HG03175 (cell line): ENCODE measurements around the gene CHMP2A.
A peak's percentile ranks its signal among the peaks of the same experiment; 100 is the strongest.
"Not testable (repeated sequence)": the region's sequence is repeated elsewhere in the genome, so short reads cannot be mapped to it uniquely, and the experiment has no call there.

Experiments used
- ATAC-seq: cut with Tn5 transposase; IDR thresholded peaks from one replicate; pipeline ENCODE4 v1.9.1; 2021; ENCODE audit warnings: mild to moderate bottlenecking, moderate library complexity; ENCODE audit not compliant: unreplicated experiment

The CHMP2A gene

DNA sequence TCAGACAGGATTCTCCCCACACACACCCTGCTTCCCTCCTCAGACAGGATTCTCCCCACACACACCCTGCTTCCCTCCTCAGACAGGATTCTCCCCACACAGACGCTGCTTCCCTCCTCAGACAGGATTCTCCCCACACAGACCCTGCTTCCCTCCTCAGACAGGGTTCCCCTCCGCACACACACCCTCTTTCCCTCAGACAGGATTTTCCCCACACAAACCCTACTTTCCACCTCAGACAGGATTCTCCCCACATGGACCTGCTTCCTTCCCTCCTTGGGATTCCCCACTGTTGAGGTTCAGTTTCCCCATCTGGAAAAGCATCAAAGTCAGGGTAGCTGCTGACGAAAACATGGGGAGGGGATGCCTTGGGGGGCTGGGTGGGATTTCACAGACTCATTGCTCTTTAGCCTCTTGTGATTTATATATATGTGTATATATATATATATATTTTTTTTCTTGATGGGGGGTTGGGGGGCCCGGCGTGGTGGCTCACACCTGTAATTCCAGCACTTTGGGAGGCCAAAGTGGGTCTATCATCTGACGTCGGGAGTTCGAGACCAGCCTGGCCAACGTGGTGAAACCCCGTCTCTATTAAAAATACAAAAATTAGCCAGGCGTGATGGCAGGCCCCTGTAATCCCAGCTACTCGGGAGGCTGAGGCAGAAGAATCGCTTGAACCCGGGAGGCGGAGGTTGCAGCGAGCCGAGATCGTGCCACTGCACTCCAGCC, 12.1 kb downstream of the CHMP2A start:
- not testable (repeated sequence) for ATAC-seq

DNA sequence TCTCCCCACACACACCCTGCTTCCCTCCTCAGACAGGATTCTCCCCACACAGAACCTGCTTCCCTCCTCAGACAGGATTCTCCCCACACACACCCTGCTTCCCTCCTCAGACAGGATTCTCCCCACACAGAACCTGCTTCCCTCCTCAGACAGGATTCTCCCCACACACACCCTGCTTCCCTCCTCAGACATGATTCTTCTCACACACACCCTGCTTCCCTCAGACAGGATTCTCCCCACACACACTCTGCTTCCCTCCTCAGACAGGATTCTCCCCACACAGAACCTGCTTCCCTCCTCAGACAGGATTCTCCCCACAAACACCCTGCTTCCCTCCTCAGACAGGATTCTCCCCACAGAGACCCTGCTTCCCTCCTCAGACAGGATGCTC, 15.7 kb downstream of the CHMP2A start:
- not testable (repeated sequence) for ATAC-seq

DNA sequence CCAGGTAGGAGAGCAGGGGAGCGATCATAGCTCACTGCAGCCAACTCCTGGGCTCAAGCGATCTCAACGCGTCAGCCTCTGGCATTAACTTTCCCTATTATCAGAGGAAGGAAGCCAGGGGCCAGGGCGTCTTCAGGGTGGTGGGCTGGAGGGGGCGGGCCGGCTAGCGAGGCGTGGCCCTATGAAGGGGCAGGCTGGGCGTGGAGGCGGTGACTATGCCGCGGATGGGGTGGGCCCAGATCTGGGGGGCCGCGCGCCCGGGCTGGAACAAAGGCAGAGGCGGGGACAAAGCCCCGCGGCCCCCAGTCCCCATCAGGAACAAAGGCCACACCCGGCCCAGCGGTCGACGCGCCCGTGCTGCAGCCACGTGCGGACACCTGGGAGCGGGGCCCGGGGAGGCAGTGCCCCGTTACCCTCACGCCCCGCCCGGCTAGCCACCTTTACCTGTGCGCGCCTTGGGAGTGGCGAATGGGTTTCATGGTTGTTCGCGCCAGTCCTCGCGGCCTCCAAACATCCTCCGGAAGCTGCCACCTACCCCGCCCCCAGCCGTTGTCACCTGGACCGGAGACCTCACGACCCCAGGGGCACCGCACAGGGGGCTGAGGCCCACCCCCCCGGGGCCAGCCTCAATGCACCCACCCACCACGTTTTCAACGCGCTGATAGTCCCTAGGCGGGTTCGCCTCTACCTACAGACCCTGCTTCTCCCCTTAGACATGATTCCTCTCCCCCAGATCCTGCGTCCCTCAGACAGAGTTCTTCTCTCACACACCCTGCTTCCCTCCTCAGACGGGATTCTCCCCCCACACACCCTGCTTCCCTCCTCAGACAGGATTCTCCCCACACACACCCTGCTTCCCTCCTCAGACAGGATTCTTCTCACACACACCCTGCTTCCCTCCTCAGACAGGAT, 16.4 kb downstream of the CHMP2A start:
- ATAC-seq, result no peak

DNA sequence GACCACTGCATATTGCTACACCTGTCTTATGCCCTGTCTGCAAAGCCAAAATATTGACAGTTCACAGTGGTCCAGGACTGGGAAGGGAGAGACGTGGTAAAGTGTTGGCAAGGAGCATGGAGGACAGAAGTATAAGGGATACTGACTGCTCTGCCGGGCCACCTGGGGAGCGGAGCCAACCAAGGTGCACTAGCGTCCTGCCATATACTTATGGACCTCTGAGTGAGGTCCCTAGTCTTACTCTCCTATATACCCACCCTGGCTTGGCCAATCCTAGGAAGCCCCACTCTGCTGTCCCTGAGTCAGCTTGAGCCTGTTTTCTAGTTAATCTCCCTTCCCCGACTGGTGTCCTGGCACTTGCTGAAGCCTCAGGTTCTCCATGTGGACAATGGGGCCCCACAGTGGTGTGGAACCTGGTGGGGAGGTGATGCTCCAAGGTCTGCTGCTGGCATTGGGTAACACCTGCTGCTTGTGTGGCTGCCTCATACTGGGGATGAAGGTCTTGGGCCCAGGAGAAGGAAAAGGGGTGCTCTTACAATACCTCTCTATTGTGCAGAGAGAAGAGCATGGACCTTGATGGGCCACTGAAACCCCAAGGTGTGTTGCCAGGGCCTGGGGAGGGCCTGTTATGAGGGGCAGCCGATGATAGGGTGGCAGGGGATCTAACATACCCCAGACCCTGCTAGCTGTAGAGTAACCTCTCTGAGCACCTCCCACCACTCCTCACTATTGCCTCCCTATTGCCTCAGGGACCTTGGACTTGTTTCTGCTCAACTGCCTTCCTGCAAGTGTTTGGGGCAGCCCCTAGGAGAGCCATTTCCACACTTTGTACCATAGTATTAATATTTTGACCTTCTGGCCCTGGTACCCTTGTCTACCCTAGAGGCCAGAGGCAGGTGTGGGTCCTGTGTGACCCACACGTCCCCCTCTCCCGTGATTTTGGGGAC, 17.8 kb downstream of the CHMP2A start:
- no peak for ATAC-seq

DNA sequence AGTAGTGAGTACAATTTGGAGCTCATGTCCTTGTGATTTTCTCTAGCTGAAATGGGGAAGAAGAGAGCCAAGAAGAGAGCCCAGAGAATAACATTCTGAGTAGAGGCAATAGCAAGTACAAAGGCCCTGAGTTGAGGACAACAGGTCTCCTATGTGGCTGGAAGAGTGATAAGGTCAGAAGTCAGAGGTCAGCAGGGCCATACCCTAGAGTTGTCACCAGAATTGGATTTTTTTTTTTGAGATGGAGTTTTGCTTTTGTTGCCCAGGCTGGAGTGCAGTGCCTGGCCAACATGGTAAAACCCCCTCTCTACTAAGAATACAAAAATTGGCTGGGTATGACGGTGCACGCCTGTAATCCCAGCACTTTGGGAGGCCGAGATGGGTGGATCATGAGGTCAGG, 19.0 kb downstream of the CHMP2A start:
- no peak for ATAC-seq

DNA sequence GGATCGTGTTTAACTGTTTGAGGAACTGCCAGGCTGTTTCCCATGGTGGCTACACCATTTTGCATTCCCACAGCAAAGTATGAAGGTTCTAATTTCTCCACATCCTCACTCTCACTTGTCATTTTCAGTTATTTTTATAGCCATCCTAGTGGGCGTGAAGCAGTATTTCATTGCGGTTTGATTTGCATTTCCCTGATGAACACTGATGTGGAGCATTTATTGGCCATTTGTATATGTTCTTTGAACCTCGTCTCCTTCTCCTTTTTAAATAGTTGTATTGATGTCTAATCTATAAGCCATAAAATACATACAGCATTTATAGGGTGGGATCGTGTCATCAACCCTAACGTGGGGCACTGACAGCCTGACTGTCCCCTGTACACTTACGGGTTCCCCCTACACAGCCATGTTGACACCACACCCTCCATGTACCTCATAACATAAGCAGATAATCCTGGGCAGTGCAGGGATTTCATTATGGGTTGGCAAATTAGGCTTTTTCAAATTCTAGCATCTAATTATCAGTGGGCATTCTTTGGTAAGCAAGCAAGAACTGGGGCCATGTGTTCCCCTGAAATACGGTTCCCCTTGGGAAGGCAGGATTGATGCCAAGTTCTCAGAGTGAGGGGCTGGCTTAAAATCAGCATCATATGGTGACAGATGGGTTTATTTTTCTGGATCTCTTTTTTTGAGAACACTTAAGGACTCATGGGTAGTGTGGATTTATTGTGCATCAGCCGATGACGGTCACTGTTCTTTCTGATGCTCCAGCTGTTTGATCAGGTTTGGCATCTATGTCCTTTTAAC, 23.7 kb downstream of the CHMP2A start:
- no peak for ATAC-seq

DNA sequence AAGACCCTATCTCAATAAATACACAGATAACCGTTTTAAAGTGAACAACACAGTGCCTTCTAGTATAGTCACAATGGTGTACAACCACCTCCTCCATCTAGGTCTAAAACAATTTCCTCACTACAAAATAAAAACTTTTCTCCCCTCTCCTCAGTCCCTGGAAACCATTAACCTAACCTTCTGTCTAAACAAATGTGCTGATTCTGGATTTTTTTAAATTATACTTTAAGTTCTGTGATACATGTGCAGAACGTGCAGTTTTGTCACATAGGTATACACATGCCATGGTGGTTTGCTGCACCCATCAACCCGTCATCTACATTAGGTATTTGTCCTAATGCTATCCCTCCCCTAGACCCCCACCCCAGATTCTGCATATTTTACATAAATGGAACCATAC, 25.5 kb downstream of the CHMP2A start:
- ATAC-seq, result no peak

DNA sequence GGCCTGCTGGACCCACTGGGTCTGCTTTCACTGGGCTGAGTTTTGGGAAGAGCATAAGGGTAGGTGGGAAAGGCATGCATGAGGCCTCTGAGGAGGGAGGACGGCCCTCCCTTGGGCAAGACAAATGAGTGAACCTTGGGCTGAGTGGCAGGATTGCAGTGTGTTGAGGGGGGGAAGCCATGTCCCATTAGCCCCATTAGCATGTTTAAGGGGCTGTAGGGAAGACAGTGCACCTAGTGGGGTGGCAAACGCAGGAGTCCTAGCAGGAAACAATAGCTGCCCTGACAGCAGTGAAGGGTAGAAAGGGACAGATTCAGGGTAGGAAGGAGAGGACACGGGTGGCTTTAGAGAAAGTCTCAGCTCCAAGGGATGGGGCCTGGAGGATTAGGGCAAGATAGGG, 32.2 kb downstream of the CHMP2A start:
- no peak for ATAC-seq

DNA sequence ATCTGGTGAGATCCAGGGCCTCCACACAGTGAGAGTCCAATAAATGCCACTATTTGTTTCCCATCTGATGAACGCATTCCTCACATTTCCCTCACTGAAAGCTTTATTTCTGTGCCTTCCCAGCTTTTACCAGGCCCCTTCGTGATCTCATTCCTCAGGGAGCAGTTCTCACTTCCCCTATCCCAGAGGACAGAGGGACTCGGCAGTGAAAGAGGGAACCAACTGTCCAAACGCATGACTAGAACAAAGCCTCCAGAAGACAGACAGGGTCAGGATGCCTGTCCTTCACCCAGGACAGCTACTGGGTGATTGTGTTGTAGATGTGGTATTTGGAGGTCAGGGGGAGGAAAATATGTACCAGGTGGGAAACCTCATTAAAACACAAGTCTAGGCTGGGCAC, 33.3 kb downstream of the CHMP2A start:
- no peak for ATAC-seq

DNA sequence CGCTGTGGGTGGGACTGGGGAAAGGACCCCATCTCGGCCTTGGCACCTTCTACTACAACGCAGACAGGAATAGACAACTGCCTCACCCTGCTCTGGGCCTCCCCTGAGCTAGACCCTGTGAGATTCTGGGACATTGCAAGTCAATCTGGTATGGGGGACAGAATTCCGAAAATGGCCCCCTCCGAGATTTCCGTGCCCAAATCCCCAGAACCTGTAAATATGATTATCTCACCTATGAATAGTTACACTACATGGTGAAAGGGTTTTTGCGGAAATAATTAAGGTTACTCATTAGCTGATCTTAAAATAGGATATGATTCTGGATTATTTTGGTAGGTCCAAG, 34.7 kb downstream of the CHMP2A start:
- ATAC-seq, result no peak

DNA sequence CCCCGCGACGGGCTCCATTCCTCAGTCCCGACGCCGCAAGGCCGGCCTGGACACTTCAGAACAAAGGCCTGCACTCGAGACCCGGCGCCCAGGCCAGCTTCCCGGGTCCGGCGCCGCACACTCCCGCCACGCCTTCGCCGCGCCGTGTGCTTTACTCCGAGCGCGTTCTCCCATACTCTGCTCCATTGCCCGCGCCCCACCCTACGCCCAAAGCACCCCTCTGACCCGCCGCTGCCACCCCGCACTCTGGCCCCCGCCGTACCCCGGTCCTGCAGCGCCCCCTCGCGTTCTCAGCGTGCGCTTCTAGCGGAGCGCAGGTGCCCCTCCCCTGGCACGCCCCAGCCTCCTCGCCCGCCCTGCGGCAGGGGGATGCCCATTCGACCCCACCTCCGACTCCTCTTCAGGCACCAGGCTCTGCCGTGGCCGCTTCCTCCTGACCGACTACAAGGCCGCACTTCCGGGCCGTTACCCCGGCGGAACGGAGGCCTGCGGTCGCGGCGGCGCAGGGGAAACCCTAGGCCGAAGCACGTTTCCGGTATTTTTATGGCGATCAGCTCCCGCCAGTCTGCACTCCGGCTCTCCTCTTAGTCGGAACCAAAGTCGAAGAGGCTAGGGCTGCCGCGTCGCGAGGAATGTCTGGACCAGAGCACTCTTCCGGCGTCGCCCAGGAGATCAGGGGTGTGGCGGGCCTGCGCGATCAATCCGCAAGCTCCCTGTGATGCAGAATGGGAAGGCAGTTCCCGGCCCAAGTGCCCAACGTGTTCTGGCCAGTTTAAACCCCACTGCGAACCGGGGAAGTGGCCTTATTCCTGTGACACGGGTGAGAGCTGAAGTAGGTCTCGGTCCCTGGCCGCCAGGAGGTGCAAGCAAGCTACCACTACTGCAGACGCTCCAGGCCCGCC, 35.3 kb downstream of the CHMP2A start, which contains the start of gene ZBTB45:
Gene ZBTB45, minus strand, starts transcription at position 456 of the 902 bp plus-strand sequence. CDS start 2,137 bp downstream, outside the sequence.
- peak; percentile 88 for ATAC-seq

DNA sequence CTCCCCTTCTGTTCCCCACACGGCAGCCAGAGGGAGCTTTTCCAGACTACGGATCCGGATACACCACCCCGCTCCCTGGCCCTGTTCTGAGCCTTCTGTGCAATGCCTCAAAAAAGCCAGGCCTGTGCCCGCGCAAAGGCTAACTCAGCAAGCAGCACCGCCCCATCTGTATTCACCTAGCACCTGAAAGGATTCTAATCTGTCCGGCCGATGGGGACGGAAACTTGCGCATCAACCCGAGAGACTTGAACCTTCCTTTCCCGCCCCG, 35.9 kb downstream of the CHMP2A start:
- ATAC-seq, result no peak

DNA sequence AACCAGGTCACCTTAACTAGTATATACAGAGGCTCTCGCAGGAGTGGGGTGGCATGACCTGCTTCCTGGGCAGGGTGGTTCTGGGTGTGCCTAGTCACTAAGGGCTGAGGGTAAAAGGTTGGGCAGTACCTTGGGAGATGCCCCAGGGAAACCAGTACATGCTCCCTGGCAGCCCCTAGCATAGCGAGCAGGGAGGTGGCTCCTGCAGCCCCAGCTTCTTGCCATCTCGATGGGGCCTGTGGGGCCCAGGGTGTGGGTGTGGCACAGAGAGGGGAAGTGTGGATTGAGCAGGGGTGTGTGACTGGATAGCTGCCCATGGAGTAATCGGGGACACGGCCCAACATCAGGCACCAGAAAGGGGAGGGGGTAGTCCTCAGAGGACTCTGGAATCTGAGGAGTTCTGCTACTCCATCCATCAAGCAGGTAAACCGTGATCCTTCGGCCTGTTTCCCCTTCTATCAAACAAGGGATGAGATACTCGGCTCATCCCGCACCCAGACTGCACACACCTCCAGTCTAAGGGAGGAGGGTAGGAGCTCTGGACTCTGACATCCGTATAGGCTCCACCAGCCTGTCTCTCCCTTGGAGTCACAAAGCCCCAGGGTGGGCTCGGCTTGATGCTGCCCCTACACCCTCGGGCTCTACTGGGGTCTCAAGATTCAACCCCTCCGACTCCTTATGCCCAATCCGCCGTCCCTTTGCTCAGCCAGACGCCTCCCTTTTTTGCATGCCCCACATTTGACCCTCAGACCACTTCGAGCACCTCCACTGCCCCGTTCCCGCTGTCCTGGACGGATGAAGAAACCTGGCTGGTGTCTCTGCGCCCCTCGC, 36.4 kb downstream of the CHMP2A start:
- ATAC-seq, result no peak

DNA sequence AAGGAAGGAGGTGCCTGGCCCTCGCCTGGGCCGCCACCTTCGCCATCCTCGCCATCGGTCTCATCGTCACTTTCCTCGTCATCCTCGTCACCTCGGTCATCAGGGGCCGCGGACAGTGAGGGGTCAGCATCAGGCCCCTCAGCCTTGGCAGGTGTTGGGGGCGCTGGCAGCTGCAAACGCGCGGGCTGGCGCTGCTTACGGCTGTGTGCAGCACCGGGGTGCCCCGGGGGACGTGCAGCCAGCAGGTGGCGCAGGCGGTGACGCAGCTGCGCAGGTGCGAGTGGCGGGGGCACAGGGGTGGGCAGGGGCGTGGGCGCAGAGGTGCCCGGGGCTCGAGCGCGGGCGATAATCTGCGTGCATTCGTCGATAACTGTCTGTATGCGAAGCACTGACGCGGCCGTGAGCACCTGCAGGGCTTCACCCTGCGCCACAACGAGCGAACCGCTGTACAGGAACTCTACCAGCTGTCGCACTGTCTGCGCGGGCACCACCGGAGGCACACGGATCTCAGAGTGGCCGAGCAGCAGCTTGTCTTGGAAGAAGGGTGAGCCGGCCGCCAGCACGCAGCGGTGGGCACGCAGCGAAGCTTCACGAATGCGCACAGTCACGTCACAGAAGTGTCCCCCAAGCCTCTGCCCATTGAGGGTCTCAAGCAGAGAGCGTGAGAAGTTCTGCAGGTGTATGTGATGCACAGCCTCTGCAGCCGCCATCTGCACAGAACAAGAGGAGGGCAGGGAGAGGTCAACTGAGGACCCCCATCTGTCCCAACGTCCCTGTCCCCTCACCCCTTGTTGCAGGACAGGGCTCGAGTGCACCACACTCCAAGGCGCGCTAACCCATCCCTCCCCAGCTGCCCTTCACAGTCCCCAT, 37.7 kb downstream of the CHMP2A start:
- no peak for ATAC-seq

DNA sequence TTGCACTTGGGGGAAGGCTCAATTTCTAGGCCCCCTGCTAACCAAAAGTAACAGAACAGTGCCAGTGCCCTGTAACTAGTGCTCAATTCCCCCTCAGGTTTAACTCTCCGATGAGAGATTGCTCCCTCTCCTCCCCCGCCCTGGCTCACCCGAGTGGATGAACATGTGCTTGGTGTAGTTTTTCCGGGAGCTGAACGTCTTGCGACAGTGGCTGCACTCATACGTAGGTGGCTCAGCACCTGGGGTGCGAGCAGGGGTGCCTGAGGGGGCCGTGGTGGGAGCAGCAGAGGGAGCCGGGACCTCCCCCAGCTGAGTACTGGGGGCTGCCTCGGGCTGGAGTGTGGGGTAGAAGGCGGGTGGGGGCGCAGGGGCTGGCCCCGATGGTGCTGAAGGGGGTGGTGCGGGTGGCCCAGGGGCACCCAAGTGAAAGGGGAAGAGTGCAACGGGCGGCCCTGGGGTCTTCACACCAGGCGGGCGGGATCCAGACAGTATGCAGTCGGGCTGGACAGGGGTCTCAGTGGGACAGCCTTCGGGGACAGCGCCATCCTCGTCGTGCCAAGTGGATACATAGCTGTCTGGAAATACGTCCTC, 38.6 kb downstream of the CHMP2A start:
- no peak for ATAC-seq

DNA sequence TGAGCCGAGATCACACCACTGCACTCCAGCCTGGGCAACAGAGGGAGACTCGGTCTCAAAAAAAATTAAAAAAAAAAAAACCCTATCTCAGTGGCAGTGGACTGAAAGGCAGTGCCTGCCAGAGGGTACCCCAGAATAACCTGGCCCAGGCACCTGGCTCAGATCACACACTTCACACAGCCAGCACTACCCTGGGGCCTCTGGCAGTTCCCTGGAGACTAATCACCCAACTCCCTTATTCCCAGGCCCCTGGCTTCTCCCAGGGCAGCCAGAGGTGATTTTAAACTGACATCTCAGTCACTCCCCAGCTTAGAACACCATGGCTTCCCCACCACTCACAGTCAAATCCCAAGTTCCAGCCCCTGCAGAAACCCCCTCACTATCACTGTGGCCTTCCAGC, 39.6 kb downstream of the CHMP2A start:
- no peak for ATAC-seq

DNA sequence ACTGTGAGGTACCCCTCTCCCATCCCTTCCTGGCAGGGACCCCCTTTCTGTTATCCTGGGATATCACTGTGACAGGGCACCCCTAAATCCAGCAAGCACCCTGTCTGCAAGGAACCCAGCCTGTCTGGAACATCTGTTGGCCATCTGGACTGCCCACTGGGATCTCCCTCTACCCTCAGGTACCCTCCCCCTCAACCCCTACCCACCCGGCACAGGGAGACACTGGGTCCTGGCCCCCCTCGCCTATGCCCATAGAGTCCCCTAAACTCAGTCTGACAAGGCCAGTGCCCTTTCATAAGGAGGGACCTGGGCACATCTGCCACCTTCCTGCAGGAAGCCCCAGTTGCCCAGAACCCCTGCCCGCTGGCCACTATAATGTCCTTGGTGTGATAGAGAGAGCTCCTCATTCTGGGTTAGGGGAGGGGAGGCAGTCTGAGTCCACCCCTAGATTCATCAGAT, 40.3 kb downstream of the CHMP2A start:
- no peak for ATAC-seq
